ENCODE measurements around the gene CRB1. TPM values are rescaled to one million over a fixed set of nuclear protein-coding genes. Genes with fewer than 3 reads are reported as not detected.

CRB1 gene
- total RNA-seq, 1 donor from 2014 or later = not detected

GRCh38 chr1:197467881-197468280 is 199.8 kb downstream of the CRB1 start:
- Mint-ChIP-seq H3K4me3 (ENCODE audit: low read depth) (no peak overlapping the region), H3K27me3 (no peaks in the 10 kb centered on the region), H3K9me3 (ENCODE audit: low read depth) (no peaks in the 10 kb centered on the region), H3K36me3 (ENCODE audit: insufficient read depth) (no peaks in the 10 kb centered on the region), H3K27ac (no peak overlapping the region), H3K4me1 (ENCODE audit: low read depth) (peaks cover 16% of the 10 kb centered on the region)
- no peak for DNase-seq (ENCODE audit: low spot score, unreplicated experiment)
- TF ChIP-seq, protein P1, sequence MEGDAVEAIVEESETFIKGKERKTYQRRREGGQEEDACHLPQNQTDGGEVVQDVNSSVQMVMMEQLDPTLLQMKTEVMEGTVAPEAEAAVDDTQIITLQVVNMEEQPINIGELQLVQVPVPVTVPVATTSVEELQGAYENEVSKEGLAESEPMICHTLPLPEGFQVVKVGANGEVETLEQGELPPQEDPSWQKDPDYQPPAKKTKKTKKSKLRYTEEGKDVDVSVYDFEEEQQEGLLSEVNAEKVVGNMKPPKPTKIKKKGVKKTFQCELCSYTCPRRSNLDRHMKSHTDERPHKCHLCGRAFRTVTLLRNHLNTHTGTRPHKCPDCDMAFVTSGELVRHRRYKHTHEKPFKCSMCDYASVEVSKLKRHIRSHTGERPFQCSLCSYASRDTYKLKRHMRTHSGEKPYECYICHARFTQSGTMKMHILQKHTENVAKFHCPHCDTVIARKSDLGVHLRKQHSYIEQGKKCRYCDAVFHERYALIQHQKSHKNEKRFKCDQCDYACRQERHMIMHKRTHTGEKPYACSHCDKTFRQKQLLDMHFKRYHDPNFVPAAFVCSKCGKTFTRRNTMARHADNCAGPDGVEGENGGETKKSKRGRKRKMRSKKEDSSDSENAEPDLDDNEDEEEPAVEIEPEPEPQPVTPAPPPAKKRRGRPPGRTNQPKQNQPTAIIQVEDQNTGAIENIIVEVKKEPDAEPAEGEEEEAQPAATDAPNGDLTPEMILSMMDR (IDR thresholded peaks at IDR 0.05; ENCODE audit: unreplicated experiment) = no peak

- no peaks in the 10 kb centered on the region for H3K36me3 Mint-ChIP-seq (ENCODE audit: insufficient read depth)
- TF ChIP-seq, protein P1 (IDR thresholded peaks at IDR 0.05; ENCODE audit: unreplicated experiment) = no peak
- H3K27ac Mint-ChIP-seq = no peak overlapping the region
- H3K4me3 Mint-ChIP-seq (ENCODE audit: low read depth) = no peak overlapping the region
- peaks cover 14% of the 10 kb centered on the region for H3K4me1 Mint-ChIP-seq (ENCODE audit: low read depth)
- no peaks in the 10 kb centered on the region for H3K27me3 Mint-ChIP-seq
- DNase-seq (ENCODE audit: low spot score, unreplicated experiment) = no peak
- H3K9me3 Mint-ChIP-seq (ENCODE audit: low read depth) = no peaks in the 10 kb centered on the region
These were observed 200.6 kb downstream of the CRB1 start for GRCh38 chr1:197468543-197469175.

GRCh38 chr1:197469620-197470210 is 201.7 kb downstream of the CRB1 start:
- no peak overlapping the region for H3K27ac Mint-ChIP-seq
- no peak for DNase-seq (ENCODE audit: low spot score, unreplicated experiment)
- H3K9me3 Mint-ChIP-seq (ENCODE audit: low read depth) = no peaks in the 10 kb centered on the region
- H3K36me3 Mint-ChIP-seq (ENCODE audit: insufficient read depth) = no peaks in the 10 kb centered on the region
- no peaks in the 10 kb centered on the region for H3K27me3 Mint-ChIP-seq
- peaks cover 12% of the 10 kb centered on the region for H3K4me1 Mint-ChIP-seq (ENCODE audit: low read depth)
- TF ChIP-seq, protein P1 (IDR thresholded peaks at IDR 0.05; ENCODE audit: unreplicated experiment) = no peak
- no peak overlapping the region for H3K4me3 Mint-ChIP-seq (ENCODE audit: low read depth)

GRCh38 chr1:197470330-197470729 is 202.3 kb downstream of the CRB1 start:
- TF ChIP-seq, protein P1 (IDR thresholded peaks at IDR 0.05; ENCODE audit: unreplicated experiment) = no peak
- DNase-seq (ENCODE audit: low spot score, unreplicated experiment) = no peak
- Mint-ChIP-seq H3K4me1 (ENCODE audit: low read depth) (peaks cover 15% of the 10 kb centered on the region), H3K9me3 (ENCODE audit: low read depth) (no peaks in the 10 kb centered on the region), H3K4me3 (ENCODE audit: low read depth) (no peak overlapping the region), H3K36me3 (ENCODE audit: insufficient read depth) (no peaks in the 10 kb centered on the region), H3K27me3 (no peaks in the 10 kb centered on the region), H3K27ac (no peak overlapping the region)

- no peak for DNase-seq (ENCODE audit: low spot score, unreplicated experiment)
- Mint-ChIP-seq H3K36me3 (ENCODE audit: insufficient read depth) (no peaks in the 10 kb centered on the region), H3K9me3 (ENCODE audit: low read depth) (no peaks in the 10 kb centered on the region), H3K4me1 (ENCODE audit: low read depth) (peaks cover 18% of the 10 kb centered on the region), H3K27ac (no peak overlapping the region), H3K27me3 (no peaks in the 10 kb centered on the region), H3K4me3 (ENCODE audit: low read depth) (no peak overlapping the region)
- TF ChIP-seq, protein P1 (IDR thresholded peaks at IDR 0.05; ENCODE audit: unreplicated experiment) = no peak
These were observed 203.4 kb downstream of the CRB1 start for GRCh38 chr1:197471248-197471985.

Measured in progenitor cell of endocrine pancreas (in vitro differentiated cells).